GM18867 (cell line): ENCODE results near the gene MYD88.

Experiments
- ATAC-seq: cut with Tn5 transposase; IDR thresholded peaks from one replicate; pipeline ENCODE4 v1.9.1; 2021; ENCODE audit warnings: mild to moderate bottlenecking, moderate library complexity; ENCODE audit not compliant: unreplicated experiment

Gene MYD88

DNA sequence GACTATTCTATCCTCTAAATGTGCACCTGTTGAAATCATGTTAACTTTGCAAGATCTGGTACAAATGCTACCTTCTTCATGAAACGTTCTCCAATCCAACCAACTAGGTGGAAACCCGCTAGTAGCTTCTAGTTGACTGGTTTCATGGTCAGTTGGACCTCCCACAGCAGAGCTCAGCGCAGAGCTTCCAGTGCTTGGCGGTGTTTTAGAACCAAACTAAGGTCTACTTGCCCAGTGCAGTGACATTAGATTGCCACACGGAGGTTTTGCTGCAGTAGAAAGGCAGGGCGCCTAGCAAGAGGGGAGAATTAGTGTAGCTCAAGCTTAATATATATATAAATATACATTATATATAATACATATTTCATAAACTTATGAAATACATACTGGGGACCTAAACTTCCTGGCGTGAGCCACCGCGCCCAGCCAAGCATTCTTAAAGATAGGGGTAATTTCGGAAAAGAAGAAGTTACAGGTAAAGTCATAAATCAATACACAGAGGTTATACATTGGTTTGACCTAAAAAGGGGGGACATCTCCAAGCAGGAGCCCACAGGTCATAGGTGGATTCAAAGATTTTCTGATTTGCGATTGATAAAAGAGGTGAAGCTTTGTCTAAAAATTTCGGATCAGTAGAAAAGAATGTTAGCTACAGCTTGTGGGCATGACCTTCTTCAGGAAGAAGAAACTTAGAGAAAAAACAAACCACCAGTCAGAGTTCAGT, 24.8 kb downstream of the MYD88 start:
- no peak for ATAC-seq

DNA sequence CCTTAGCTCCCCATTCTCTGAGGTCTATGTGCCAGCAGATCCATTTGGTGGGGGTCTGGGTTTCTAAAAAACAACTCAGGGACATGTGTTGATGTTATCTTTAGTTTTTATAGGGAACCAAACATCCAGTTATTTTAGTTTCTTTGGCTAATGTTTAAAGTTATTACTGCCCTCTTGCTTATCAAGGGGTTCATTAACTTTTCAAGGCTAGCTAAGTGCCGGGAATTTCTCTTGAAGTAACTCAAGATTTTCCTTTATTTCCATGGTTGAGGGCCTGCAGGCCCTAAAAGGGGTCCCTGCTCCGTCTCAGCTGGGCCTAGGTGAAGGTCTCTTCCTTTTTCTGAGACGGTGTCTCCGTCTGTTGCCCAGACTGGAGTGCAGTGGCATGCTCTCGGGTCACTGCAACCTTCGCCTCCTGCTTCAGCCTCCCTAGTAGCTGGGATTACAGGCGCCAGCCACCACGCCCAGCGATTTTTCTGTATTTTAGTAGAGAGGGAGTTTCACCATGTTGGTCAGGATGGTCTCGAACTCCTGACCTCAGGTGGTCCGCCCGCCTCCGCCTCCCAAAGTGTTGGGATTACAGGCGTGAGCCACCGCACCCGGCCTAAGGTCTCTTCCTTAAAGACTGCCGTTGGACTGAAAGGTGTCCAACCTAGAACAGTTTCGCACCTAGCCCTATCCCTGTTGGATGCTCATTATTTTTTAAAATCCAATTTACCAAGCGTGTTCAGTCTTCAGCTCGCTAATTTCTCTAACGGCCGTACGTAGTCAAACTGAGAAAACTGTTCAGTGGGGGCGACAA, 25.6 kb downstream of the MYD88 start:
- no peak for ATAC-seq

DNA sequence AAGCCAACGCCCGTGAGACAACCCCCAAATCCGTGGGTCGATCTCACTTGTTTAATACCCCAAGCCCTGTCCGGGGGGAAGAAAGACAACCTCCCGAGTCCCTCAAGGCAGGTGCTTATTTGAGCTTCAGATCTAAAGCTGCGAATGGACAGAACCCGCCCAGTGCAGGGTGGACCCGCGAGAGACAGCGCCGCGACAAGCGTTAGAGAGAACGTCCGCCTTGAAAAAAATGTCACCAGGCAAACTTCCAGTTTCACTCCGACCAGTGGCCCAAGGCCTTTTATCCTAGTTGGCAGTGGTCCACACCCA, 26.1 kb downstream of the MYD88 start:
- ATAC-seq: peak; percentile 23

DNA sequence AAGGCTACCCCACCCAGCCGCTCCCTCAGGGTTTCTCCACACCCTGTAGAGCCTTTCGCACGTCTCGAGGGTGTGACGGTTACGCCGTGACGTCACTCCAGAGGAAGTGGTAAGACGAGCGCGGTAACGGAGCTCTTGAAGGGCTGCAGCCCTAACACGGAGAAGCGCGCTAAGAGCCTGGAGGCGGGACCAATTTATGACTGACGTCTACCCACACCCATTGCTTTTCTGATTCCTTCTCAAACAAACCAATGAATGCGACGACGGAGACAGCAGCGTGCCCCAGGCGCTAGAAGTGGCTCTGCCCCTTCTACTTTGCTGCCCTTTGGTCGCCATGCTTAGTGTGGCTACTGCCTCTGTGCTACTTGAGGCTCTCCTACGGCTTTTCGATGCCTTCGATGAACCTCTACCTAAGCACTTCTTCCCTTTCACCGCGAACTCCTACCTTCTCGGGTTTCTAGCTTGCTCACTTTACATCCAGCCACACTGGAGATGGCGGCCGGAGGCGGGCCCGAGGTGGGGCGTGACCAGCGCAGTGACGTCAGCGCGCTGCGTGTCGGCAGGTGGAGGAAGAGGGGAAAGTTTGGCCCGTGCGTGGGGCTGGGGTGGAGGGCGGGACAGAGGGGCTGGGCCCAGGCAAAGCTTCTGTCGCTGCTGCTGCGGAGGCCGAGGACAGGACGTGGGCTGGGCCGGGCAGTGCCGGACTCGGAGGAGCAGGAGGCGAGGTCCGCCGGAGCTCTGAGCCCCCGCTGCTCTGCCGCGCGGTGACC, 26.7 kb downstream of the MYD88 start, which contains the start of gene OXSR1:
OXSR1 (plus strand) TSS at position 586 of the 770 bp plus-strand sequence. CDS start 340 bp downstream, outside the sequence.
- peak; percentile 88 for ATAC-seq

DNA sequence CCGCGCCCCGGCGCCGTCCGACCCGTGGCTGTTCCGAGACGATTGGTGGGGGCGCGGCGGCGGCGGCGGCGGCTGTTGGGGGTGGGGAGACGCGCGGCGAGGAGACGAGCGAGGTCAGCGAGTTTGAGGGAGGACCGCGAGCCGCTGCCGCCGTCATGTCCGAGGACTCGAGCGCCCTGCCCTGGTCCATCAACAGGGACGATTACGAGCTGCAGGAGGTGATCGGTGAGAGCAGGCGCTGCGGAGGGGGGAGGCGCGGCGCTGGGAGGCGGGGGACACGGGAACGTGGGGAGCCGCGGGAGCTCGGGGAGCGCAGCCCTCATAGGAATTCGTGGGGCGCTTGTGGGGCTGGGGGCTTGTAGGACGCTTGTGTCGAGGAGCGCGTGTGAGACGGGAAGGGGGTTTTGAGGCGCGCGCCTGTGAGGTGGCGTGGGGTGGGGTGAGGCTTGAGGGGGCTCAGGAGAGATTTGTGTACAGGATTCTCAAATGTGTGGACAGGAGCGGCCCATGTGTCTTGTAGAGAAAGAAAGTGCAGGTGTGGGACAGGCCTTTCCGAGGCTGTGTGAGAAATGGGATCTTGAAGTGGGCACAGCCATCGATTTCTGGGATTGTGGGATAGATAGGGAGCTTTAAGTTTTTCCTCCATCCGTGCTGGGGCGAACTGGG, 27.4 kb downstream of the MYD88 start:
- no peak for ATAC-seq

DNA sequence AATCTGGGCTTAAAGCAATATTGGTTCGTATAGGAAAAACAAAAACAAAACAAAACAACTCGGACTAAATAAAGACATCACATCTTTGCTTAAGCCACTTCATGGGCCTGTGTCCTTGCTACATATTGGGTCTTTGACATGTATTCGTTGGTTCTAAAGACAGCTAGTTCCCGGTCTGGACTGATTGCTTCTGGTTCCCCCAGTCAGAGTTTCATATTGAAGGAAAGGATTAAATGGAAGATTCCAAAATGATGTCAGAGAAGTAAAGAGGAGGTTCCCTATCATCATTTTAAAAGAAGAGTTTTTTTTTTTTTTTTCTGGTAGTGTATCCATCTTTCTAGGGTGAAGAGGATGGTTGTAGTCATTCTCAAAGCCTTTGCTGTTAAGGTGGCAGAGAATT, 29.1 kb downstream of the MYD88 start:
- ATAC-seq: no peak

DNA sequence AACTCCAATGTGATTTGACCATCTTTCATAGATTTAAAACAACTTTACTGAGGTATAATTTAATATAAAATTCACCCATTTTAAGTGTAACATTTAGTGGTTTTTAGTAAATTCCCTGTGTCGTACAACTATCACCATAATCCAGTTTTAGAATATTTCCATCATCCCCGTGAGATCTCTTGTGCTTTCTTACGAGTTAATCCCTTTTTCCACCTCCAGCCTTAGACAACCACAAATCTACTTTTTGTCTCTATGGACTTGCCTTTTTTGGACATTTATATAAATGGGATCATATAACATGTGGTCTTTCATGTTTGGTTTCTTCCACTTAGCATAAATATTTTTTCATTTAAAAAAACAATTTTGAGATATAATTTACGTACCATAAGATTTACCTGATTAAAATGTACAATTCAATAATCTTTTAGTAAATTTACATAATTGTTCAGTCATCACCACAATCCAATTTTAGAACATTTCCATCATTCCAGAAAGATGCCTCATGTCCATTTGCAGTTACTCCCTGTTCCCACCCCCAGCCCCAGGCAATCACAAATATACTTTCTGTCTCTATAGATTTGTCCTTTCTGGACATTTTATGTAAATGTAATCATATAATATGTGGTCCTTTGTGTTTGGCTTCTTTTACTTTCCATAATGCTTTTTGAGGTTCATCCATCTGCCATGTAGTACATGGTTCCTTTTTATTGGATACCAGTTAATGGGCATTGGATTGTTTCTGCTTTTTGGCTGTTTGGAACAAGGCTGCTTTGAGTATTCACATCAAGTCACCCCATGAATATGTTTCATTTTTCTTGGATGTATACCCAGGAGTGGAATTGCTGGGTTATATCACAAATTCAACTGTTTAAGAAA, 29.9 kb downstream of the MYD88 start:
- ATAC-seq: no peak

DNA sequence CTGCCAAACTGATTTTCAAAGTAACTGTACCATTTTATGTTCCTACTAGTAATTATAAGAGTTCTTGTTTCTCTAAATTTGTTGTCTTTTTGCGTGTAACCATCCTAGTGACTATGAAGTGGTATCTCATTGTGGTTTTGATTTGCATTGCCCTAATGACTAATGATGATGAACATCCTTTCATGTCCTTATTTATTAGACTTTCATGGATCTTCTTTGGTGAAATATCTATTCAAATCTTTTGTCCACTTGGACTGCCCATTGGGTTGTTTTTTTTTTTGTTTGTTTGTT, 30.5 kb downstream of the MYD88 start:
- ATAC-seq: no peak

DNA sequence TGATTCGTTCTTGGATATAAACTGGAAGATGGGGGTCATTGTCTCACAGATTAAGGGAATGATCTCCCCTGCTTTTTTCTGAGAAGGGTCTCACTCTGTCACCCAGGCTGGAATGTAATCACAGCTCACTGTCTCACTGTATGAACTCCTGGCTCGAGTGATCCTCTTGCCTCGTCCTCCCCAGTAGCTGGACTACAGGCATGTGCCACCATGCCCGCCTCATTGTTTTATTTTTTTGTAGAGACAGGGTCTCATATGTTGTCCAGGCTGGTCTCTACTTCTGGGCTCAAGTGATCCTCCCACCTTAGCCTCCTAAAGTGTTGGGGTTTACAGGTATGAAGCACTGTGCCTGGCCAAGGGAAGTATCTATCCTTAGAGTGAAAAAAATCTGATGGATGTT, 32.3 kb downstream of the MYD88 start:
- no peak for ATAC-seq

DNA sequence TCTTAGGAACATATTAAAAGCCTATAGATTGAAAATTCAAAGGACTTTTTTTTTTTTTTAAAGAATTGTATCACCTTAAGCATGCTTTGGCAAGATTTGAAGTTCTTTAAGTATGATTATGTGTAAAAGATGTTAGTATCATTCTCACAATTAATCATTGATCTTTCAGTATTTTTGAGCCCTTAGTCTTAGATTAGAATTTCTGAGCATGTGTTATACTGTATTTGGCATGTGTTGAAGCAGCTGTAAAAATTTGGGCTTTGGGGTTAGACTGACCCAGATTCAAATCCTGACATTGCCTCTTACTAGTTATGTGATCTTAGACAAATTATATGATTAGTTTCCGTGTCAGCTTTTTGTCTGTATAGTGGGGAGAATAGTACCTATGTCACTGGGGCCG, 33.2 kb downstream of the MYD88 start:
- ATAC-seq: no peak

DNA sequence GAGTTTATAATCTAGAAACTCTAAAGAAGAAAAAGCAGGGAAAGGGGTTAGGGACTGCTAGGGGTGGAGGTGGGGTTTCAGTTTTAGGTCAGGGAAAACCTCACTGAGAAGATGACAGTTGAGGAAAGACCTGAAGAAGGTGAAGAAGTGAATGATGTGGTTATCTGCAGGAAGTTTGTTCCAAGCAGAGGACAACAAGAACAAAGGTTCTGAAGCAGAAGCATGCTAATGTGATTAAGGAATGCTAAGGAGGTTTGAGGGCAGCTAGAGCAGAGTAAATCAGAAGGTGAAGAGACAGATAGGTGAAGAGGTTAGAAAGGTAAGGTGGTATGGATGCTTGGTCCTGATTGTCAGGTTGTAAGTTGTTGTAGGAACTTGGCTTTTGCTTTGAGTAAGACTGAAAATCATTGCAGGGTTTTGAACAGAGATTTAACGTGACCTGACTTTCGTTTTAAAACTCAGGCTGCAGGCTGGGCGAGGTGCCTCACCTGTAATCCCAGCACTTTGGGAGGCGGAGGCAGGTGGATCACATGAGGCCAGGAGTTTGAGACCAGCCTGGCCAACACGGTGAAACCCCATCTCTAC, 35.5 kb downstream of the MYD88 start:
- peak; percentile 57 for ATAC-seq

DNA sequence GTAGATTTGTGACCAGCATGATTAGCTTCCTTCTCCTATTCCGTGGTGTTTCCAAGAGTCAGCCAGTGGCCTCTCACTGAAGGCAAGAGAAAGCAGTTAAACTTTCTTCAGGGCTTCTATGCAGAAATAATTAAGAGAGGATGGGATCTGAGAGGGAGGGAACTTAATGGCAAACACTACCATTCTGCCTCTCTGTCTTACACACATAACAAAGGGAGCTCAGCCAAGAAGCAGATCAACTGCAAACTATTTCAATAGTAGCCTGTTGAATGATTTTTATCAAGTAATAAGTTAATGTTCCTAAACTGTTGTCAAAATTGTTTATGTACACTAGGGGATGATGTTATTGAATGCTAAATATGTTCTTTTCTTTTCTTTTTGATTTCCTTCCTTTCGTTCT, 38.7 kb downstream of the MYD88 start:
- ATAC-seq: no peak

DNA sequence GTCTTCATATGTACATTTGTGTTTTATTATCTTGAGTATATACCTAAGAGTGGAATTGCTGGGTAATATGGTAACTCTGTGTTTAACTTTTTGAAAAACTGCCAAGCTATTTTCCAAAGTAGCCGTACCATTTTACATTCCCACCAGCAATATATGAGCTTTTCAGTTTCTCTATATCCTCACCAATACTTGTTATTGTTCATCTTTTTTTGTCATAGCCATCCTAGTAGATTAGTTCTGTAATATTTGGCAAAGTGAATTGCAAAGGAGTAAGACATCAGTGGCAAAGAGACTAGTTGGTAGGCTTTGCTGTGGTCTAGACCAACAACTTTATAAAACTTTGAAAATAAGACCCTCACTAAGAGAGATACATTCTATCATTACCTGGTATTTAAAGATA, 48.3 kb downstream of the MYD88 start:
- ATAC-seq: no peak

DNA sequence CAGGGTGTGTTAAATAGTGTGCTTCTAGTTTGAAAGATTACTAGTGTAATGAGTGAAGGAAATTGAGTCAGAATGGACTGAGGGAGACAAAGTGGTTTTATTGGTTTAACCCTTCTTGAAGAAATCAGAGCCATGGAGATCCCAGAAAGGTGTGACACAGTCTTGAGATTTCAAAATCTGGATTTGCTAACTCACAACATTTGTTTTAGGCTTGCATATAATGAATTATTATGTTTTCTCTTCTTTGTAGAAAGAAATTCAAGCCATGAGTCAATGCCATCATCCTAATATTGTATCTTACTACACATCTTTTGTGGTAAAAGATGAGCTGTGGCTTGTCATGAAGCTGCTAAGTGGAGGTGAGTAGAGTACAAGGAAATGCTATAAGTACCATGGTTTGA, 52.0 kb downstream of the MYD88 start:
- ATAC-seq: no peak
